ENCODE measurements around the gene SEBOX.

SEBOX gene

GRCh38 chr17:28326114-28326513, 38.9 kb downstream of the SEBOX start:
- DNase-seq (ENCODE audit: low spot score): no peak
- in situ Hi-C loops (cut with MboI; ENCODE audit: low pct_unique_long_range_greater_than_20kb, low sequenced_read_pairs, unreplicated experiment): no loop called here
- TF ChIP-seq, protein P1, sequence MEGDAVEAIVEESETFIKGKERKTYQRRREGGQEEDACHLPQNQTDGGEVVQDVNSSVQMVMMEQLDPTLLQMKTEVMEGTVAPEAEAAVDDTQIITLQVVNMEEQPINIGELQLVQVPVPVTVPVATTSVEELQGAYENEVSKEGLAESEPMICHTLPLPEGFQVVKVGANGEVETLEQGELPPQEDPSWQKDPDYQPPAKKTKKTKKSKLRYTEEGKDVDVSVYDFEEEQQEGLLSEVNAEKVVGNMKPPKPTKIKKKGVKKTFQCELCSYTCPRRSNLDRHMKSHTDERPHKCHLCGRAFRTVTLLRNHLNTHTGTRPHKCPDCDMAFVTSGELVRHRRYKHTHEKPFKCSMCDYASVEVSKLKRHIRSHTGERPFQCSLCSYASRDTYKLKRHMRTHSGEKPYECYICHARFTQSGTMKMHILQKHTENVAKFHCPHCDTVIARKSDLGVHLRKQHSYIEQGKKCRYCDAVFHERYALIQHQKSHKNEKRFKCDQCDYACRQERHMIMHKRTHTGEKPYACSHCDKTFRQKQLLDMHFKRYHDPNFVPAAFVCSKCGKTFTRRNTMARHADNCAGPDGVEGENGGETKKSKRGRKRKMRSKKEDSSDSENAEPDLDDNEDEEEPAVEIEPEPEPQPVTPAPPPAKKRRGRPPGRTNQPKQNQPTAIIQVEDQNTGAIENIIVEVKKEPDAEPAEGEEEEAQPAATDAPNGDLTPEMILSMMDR (IDR thresholded peaks at IDR 0.05; ENCODE audit: extremely low read depth, insufficient read depth, missing control alignments): no peak

DNA sequence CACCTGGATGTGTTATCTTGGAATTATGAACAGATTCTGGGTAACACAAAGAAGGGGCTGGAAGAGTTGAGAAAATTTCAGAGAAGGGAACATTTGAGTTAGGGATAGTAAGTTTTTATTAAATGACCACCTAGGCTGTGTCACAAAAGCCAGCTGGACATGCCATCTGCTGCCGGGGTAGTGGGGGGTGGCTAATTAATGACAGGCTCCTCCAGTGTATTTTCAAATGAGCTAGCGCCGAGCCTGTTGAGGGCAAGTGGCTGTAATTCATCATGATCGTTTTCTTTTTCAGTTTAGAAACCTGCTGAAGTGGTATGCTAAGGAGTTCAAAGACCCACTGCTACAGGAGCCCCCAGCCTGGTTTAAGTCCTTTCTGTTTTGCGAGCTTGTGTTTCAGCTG, 39.8 kb downstream of the SEBOX start:
- no peak for DNase-seq (ENCODE audit: low spot score)
- TF ChIP-seq, protein P1 (IDR thresholded peaks at IDR 0.05; ENCODE audit: extremely low read depth, insufficient read depth, missing control alignments): no peak
- in situ Hi-C loops (cut with MboI; ENCODE audit: low pct_unique_long_range_greater_than_20kb, low sequenced_read_pairs, unreplicated experiment): no loop called here

DNA sequence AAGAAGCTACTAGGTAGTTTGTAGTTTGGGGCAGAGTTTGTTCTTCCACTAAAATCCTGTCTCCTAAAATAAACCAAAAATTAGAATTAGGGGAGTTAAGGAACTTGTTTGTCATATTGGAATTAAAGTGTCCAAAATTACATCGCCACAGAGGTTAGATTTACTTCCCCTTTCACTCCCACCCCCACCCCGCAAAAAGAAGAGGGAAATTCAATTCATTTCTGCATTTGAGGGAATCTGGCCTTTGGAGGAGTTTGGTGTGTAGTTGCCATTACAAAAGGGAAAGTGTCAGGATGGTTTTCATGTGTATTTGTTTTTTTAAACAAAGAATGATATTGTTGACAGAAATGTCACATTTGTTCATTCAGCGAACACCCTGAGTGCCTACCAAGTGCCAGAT, 40.2 kb downstream of the SEBOX start:
- no peak for DNase-seq (ENCODE audit: low spot score)
- TF ChIP-seq, protein P1 (IDR thresholded peaks at IDR 0.05; ENCODE audit: extremely low read depth, insufficient read depth, missing control alignments): no peak
- in situ Hi-C loops (cut with MboI; ENCODE audit: low pct_unique_long_range_greater_than_20kb, low sequenced_read_pairs, unreplicated experiment): no loop called here

DNA sequence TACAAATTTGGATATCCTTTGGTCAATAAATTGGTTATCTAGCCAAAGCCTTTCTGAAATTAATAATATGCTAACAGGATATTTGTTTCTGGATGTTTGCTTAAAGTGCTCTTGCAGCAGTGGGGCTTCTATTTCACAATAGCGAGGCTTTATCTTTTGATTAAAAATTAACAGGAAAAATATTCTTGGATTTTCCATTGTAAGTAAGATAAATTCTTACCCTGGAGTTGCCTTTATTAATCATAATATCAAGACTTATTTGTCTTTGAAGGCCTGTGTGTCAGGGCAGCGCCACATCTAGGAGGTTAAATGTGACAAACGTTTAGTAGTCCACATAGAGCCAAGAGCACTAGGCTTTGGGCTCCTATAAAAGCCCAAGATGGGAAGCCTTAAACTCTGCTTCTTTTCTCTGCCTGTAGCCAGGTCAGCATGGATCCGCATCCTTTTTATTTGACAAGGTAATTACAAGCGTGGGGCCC, 40.7 kb downstream of the SEBOX start:
- TF ChIP-seq, protein P1 (IDR thresholded peaks at IDR 0.05; ENCODE audit: extremely low read depth, insufficient read depth, missing control alignments): no peak
- in situ Hi-C loops (cut with MboI; ENCODE audit: low pct_unique_long_range_greater_than_20kb, low sequenced_read_pairs, unreplicated experiment): no loop called here
- DNase-seq (ENCODE audit: low spot score): no peak

DNA sequence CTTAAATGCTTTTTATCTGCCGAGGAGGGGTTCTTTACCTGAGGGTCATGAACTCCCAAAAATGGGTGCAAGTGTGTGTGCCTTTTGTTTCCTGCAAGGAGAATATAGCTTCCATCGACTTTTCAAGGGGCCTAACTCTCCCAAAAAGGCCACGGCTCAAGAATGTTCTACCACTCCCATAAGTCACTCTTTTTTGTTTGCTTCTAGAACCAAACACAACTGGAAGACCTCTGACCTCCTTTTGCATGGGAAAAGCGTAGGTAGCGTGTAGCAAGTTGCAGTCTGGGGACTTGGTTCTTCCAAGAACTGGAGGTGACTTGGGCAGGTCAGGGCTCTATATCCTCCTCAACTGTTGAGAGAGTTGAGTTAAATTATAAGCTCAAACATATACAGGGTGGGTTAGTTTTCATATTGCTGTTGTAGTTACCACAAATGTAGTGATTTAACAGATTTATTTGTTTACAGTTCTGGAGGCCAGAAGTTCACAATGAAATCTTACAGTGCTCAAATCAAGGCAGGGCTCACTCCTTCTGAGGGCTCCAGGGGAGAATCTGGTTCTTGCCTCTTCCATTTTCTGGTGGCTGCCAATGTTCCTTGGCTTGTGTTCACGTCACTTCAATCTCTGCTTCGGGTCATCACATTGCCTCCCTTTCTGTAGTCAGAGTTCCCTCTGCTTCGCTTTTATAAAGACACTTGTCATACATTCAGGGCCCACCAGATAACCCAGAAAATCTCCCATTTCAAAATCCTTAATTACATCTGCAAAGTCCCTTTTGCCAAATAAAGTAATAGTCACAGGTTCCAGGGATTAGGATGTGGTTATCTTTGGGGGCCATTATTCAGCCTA, 44.6 kb downstream of the SEBOX start:
- no peak for DNase-seq (ENCODE audit: low spot score)
- in situ Hi-C loops (cut with MboI; ENCODE audit: low pct_unique_long_range_greater_than_20kb, low sequenced_read_pairs, unreplicated experiment): no loop called here
- TF ChIP-seq, protein P1 (IDR thresholded peaks at IDR 0.05; ENCODE audit: extremely low read depth, insufficient read depth, missing control alignments): no peak

DNA sequence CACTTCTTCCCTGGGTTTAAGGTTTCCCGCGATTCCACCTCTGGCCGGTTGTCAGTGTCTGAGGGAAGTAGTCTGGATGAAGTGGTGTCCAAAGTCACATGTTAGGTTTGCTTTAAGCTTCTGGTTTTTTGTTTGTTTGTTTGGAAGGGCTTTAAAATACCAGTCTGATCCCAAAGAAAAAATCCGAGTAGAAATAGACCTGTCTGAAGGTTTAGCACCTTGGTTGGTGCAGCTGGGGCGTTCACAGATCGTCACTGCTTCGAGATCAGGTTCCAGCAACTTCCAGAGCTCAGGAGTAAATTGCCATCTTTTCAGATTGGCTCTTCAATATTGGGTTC, 45.4 kb downstream of the SEBOX start:
- no peak for DNase-seq (ENCODE audit: low spot score)
- in situ Hi-C loops (cut with MboI; ENCODE audit: low pct_unique_long_range_greater_than_20kb, low sequenced_read_pairs, unreplicated experiment): no loop called here
- TF ChIP-seq, protein P1 (IDR thresholded peaks at IDR 0.05; ENCODE audit: extremely low read depth, insufficient read depth, missing control alignments): no peak
